AG08395 (cell line): ENCODE measurements around the gene TMEM134.

Source experiments
- DNase-seq: peaks from one replicate; pipeline ENCODE4 v3.0.0; 2012; ENCODE audit warnings: mixed read lengths, low spot score

TMEM134 gene

GRCh38 chr11:67422891-67423290 lies 46.2 kb downstream of the TMEM134 start:
- no peak for DNase-seq

GRCh38 chr11:67421430-67422031 lies 47.5 kb downstream of the TMEM134 start:
- no peak for DNase-seq

GRCh38 chr11:67420646-67421429 lies 48.2 kb downstream of the TMEM134 start:
- DNase-seq = peak; percentile 98

GRCh38 chr11:67420147-67420645 lies 48.9 kb downstream of the TMEM134 start:
- no peak for DNase-seq

GRCh38 chr11:67419325-67420049 lies 49.6 kb downstream of the TMEM134 start:
- DNase-seq = no peak

GRCh38 chr11:67418476-67419281 lies 50.4 kb downstream of the TMEM134 start:
- DNase-seq = no peak

GRCh38 chr11:67417425-67417824 lies 51.6 kb downstream of the TMEM134 start:
- DNase-seq = no peak

GRCh38 chr11:67416416-67417335 lies 52.4 kb downstream of the TMEM134 start:
- no peak for DNase-seq

GRCh38 chr11:67415501-67416304 lies 53.3 kb downstream of the TMEM134 start, which contains the start of gene CARNS1:
TSS of gene CARNS1 (plus strand) at chr11:67415678. CDS start at chr11:67416200, 522 bp downstream.
- DNase-seq = no peak

- DNase-seq = no peak
Observed at GRCh38 chr11:67413266-67413849, 55.7 kb downstream of the TMEM134 start.

GRCh38 chr11:67412495-67413179 lies 56.4 kb downstream of the TMEM134 start:
- no peak for DNase-seq

- DNase-seq = no peak
Observed at GRCh38 chr11:67411785-67412152, 57.3 kb downstream of the TMEM134 start.
